ENCODE data around the gene GNB1. TPM values are rescaled to one million over a fixed set of nuclear protein-coding genes. Genes with fewer than 3 reads are reported as not detected.

Gene GNB1
- total RNA-seq, 1 donor from 2014 or later = 158 TPM

GRCh38 chr1:1777950-1778662, 112.8 kb downstream of the GNB1 start, which contains the start of gene NADK:
Gene NADK, minus strand, starts transcription at chr1:1778470. Its CDS starts 13,064 bp downstream, at chr1:1765406.
- DNase-seq = peak; percentile 60
- Histone ChIP-seq H3K9me3 (replicated peaks) (no peaks in the 10 kb centered on the region), H3K27me3 (ENCODE audit: low read depth) (no peaks in the 10 kb centered on the region), H3K4me1 (peaks cover 85% of the 10 kb centered on the region), H3K27ac (replicated peaks) (peak within 1 kb of the TSS; percentile 97), H3K4me3 (peak within 1 kb of the TSS; percentile 98), H3K36me3 (no peaks in the 10 kb centered on the region)
- TF ChIP-seq CTCF (IDR thresholded peaks at IDR 0.05; ENCODE audit: borderline replicate concordance) = no peak
- intact Hi-C loops (cut with micrococcal nuclease) = no loop called here

DNA sequence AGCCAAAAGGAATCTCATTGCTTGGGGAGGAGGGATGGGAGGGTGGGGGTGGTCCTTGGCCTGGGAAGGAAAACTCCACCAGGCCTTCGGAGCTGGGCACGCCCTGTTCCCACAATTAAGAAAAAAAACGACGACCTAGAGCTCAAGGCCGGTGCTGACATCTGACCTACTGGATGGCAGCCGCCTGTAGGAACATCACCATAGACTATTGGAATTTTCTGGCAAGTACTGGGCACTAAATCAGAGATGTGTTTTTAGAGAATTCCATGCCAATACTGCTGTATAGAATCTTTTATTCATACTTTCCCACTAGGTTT, 113.3 kb downstream of the GNB1 start:
- intact Hi-C loops (cut with micrococcal nuclease) = no loop called here
- no peak for TF ChIP-seq CTCF (IDR thresholded peaks at IDR 0.05; ENCODE audit: borderline replicate concordance)
- Histone ChIP-seq H3K4me1 (peaks cover 80% of the 10 kb centered on the region), H3K36me3 (peaks cover 4% of the 10 kb centered on the region), H3K9me3 (replicated peaks) (no peaks in the 10 kb centered on the region), H3K27me3 (ENCODE audit: low read depth) (no peaks in the 10 kb centered on the region), H3K4me3 (peak overlapping the region; percentile 98), H3K27ac (replicated peaks) (peak overlapping the region; percentile 97)
- DNase-seq = peak; percentile 54

DNA sequence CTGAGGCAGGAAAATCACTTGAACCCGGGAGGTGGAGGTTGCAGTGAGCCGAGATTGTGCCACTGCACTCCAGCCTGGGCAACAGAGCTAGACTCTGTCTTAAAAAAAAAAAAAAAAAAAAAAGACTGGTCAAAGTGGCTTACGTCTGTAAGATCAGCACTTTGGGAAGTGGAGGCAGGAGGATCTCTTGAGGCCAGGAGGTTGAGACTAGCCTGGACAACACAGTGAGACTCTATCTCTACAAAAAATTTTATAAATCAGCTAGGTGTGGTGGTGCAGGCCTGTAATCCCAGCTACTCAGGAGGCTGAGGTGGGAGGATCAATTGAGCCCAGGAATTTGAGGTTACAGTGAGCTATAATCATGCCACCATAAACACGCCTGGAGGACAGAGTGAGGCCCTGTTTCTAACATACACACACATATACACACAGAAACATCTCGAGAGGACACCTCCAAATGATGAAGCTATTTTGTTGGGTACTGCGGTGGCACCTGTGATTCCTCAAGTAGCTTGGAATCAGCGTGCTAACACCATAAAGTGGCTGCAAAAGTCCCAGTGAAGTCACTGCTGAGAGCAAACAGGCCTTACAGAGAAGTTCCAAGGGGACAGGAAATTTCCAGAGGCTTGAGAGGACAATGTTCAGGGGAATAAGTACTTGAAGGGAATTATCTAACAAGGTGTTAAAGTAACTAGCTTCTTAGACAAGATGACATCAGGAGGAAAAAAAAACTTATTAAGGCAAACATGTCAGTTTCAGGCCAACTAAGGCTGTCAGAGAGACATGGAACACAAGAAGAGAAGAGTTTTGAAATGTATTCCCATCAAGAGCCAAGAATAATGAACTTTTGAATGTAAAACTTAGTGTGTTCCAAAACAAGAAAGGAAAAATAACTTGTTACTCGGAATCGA, 114.0 kb downstream of the GNB1 start:
- intact Hi-C loops (cut with micrococcal nuclease) = no loop called here
- Histone ChIP-seq H3K4me1 (peaks cover 74% of the 10 kb centered on the region), H3K27me3 (ENCODE audit: low read depth) (no peaks in the 10 kb centered on the region), H3K9me3 (replicated peaks) (peaks cover under 1% of the 10 kb centered on the region), H3K4me3 (peak overlapping the region; percentile 98), H3K27ac (replicated peaks) (peak overlapping the region; percentile 97), H3K36me3 (peaks cover 10% of the 10 kb centered on the region)
- DNase-seq = no peak
- no peak for TF ChIP-seq CTCF (IDR thresholded peaks at IDR 0.05; ENCODE audit: borderline replicate concordance)

DNA sequence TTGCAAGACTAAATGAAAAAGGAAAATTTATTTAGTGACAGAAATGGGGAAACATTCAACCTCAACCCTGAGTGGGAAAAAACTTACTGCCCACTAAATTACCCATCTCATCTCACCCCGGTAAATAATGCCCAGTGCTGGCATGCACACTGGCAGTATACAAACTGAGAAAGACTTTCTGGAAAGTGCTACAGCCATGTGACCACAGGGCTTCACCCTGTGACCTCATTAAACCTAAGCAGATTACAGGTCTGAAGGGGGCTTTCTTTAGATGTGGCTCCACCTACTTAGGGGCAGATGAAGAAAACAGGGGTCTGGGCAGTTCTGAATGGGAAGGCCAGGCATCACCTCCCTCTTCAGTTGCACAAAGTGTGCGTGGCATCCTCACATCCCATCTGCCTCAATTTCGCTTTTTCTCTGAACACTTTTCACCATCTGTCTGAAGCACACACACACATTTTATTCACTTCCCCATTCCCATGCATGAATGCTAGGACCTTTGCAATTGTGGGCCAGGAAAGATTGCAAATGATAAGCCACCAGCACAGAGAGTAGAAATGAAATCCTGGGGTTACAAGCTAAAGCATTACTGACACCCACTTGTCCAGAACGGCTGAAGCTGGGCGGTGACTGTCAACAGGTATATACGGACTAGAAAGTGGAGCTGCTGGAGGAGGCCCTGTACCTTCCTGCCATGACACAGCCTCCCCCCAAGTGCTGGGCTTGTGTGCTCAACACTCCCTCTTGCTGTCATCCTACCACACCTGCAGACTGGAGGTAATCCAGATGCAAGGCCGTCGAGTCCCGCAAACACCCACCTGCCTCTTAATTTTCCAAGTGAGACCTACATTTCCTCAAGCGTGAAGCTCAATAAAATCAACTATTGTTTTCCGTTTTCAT, 115.3 kb downstream of the GNB1 start:
- peak overlapping the region; percentile 98 for H3K4me3 ChIP-seq
- no peak for DNase-seq
- no peak for TF ChIP-seq CTCF (IDR thresholded peaks at IDR 0.05; ENCODE audit: borderline replicate concordance)
- peaks cover 22% of the 10 kb centered on the region for H3K36me3 ChIP-seq
- intact Hi-C loops (cut with micrococcal nuclease) = no loop called here
- peak overlapping the region; percentile 97 for H3K27ac ChIP-seq (replicated peaks)
- no peaks in the 10 kb centered on the region for H3K27me3 ChIP-seq (ENCODE audit: low read depth)
- H3K4me1 ChIP-seq = peaks cover 60% of the 10 kb centered on the region
- peaks cover 14% of the 10 kb centered on the region for H3K9me3 ChIP-seq (replicated peaks)

DNA sequence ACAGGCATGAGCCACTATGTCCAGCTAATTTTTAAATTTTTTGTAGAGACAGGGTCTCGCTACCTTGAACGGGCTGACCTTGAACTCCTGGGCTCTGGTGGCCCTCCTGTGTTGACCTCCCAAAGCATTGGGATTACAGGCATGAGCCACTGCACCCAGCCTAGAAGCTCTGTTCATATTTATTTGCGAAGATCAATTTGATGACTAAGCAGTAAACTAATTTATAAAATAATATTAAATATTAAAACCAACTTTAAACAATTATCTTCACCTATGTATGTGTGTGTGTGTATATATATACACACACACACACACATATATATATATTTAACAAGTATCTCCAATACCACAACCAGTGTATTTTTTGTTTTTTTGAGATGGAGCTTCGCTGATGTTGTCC, 117.0 kb downstream of the GNB1 start:
- Histone ChIP-seq H3K9me3 (replicated peaks) (peaks cover 26% of the 10 kb centered on the region), H3K4me3 (no peak overlapping the region), H3K27me3 (ENCODE audit: low read depth) (no peaks in the 10 kb centered on the region), H3K27ac (replicated peaks) (no peak overlapping the region), H3K4me1 (peaks cover 43% of the 10 kb centered on the region), H3K36me3 (peaks cover 35% of the 10 kb centered on the region)
- intact Hi-C loops (cut with micrococcal nuclease) = no loop called here
- DNase-seq = no peak
- no peak for TF ChIP-seq CTCF (IDR thresholded peaks at IDR 0.05; ENCODE audit: borderline replicate concordance)

Measured in left ventricle myocardium inferior (tissue), 1 donor.